Activated T-helper 2 cell treated with anti-CD3 and anti-CD28 coated beads, Interferon-gamma antibody, Interleukin-2, Interleukin-4, amounts not matched to agents 10 μg/mL and 5 μg/mL and 100 μg/mL, durations not matched to agents 14 hours and 24 hours and 36 hours (primary cell): ENCODE results near the gene ADGRB3. TPM values are rescaled to one million over a fixed set of nuclear protein-coding genes. Genes with fewer than 3 reads are reported as not detected.

Source experiments
- DNase-seq: peaks from one replicate; pipeline ENCODE4 v3.0.0; 2021; ENCODE audit warnings: low spot score
- H3K27ac Mint-ChIP-seq: one replicate; pipeline ENCODE4 v1.8.0; 2021; ENCODE audit warnings: mixed read lengths
- H3K27me3 Mint-ChIP-seq: one replicate; pipeline ENCODE4 v1.8.0; 2021; ENCODE audit warnings: low read depth, mixed read lengths
- H3K36me3 Mint-ChIP-seq: one replicate; pipeline ENCODE4 v1.8.0; 2021; ENCODE audit warnings: low read depth, mixed read lengths
- H3K4me1 Mint-ChIP-seq: one replicate; pipeline ENCODE4 v1.8.0; 2021; ENCODE audit warnings: low read depth, mixed read lengths
- H3K4me3 Mint-ChIP-seq: one replicate; pipeline ENCODE4 v1.8.0; 2021; ENCODE audit warnings: low read depth, mild to moderate bottlenecking, moderate library complexity, mixed read lengths
- H3K9me3 Mint-ChIP-seq: one replicate; pipeline ENCODE4 v1.8.0; 2021; ENCODE audit warnings: mixed read lengths
- intact Hi-C: fragments of 100-400 bp; cut with micrococcal nuclease; formaldehyde crosslinking; loops from one replicate; pipeline ENCODE4 v1.15.1; 2023
- total RNA-seq: library from RNA; stranded (reverse); gene quantifications from 2 replicates; pipeline ENCODE4 v1.2.3, GENCODE V29; 2022

ADGRB3 gene
- total RNA-seq, 1 donor from 2014 or later, result 0.14 TPM

DNA sequence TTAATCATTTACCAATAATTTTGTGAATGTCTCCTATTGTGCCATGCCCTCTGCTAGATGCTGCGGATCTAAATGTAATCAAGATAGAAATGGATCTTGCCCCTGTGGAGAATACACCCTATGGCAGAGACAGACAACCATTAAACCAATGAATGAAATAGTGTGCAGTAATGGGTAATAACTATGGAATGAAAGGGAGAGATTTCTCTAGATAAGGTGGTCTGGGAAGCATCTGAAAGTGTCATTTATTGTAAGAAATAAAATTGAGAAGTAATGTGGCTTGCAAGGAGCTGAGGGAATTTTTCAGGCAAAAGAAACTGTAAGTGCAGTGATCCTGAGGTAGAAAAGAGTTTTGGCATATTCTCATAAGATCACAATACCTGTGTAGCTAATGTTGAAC lies 731.7 kb downstream of the ADGRB3 start:
- intact Hi-C loops, result no loop called here
- no peak overlapping the region for H3K27ac Mint-ChIP-seq
- no peaks in the 10 kb centered on the region for H3K36me3 Mint-ChIP-seq
- no peak for DNase-seq
- H3K9me3 Mint-ChIP-seq, result no peaks in the 10 kb centered on the region
- no peaks in the 10 kb centered on the region for H3K27me3 Mint-ChIP-seq
- no peak overlapping the region for H3K4me3 Mint-ChIP-seq
- H3K4me1 Mint-ChIP-seq, result no peaks in the 10 kb centered on the region

DNA sequence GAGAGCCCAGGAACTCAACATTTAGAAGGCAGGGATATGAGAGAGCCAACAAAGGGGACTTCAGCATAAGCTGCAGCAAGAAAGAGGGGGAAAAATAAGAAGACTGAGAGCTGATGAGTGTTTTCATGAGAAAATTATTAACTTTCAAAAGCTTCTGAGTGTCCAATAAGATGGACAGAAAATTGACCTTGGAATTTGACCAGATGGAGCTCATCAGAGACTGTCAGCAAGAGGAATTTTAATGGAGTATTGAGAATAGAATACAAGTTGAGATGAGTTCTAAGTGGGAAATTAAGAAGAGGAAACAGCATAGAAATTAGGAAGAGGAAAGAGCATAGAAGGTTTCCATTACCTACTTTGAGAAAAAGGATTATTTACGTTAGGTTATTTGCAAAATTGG lies 733.5 kb downstream of the ADGRB3 start:
- Mint-ChIP-seq H3K4me1 (no peaks in the 10 kb centered on the region), H3K27me3 (no peaks in the 10 kb centered on the region), H3K4me3 (no peak overlapping the region), H3K27ac (no peak overlapping the region), H3K9me3 (no peaks in the 10 kb centered on the region), H3K36me3 (no peaks in the 10 kb centered on the region)
- no peak for DNase-seq
- intact Hi-C loops, result no loop called here

DNA sequence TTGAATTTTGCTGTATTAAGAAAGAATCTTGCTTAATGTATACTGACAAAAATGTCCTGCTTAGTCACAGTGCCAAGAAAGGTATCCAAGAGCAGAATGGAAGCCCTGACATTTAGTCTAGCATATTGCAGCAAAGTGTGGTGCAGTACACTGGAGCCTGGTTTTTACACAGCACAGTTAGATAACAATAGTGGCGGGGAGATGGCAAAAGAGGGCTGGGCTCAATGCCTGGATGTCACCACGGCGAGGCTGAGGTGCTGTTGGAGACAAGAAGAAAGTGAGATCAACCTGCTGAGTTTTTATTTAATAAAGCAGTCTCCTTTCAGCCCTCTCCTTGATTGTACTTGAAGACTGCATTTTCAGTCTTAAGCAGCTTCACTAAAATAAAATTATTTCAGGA lies 735.7 kb downstream of the ADGRB3 start:
- no peaks in the 10 kb centered on the region for H3K4me1 Mint-ChIP-seq
- no peak overlapping the region for H3K27ac Mint-ChIP-seq
- no peak overlapping the region for H3K4me3 Mint-ChIP-seq
- no peak for DNase-seq
- no peaks in the 10 kb centered on the region for H3K9me3 Mint-ChIP-seq
- H3K36me3 Mint-ChIP-seq, result no peaks in the 10 kb centered on the region
- intact Hi-C loops, result no loop called here
- no peaks in the 10 kb centered on the region for H3K27me3 Mint-ChIP-seq

DNA sequence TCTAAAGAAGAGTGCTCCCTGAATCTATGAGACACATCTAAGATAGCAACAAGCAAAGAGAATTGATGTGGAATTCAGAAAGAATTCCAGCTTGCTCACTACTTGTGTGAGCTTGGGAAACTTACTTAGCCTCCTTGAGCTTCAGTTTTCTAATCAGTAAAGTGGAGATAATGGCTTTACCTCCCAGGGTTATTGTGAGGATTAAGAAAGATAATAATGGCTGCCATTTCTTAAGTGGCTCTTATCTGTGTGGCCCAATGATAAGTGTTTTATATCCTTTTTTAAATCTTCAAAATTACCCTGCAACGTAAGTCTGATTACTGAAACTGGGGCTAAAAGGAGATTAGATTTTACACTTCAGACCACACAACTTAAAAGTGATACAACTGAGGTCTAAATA lies 743.2 kb downstream of the ADGRB3 start:
- Mint-ChIP-seq H3K27ac (no peak overlapping the region), H3K36me3 (no peaks in the 10 kb centered on the region), H3K27me3 (no peaks in the 10 kb centered on the region), H3K4me1 (no peaks in the 10 kb centered on the region), H3K9me3 (no peaks in the 10 kb centered on the region), H3K4me3 (no peak overlapping the region)
- DNase-seq, result no peak
- intact Hi-C loops, result no loop called here

DNA sequence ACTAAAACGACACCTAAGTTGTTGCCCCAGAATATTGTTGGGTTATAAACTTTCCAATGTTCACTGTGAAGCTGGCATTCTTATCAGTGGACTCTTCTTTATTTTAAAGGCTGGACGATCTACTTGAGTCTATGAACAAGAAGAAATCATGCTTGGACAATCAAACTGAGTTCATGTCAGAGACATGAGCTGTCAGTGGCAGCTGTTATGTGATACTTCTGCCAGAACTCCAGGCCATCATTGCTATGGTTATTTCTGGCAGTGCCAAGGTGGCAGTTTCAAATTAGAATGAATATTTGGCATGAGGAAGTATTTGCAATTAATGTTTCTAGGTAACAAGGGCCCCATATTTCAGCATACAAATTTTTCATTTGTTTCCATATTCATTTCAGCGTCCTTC lies 744.4 kb downstream of the ADGRB3 start:
- H3K9me3 Mint-ChIP-seq, result no peaks in the 10 kb centered on the region
- H3K27me3 Mint-ChIP-seq, result no peaks in the 10 kb centered on the region
- no peak for DNase-seq
- intact Hi-C loops, result no loop called here
- H3K4me3 Mint-ChIP-seq, result no peak overlapping the region
- H3K36me3 Mint-ChIP-seq, result no peaks in the 10 kb centered on the region
- no peaks in the 10 kb centered on the region for H3K4me1 Mint-ChIP-seq
- no peak overlapping the region for H3K27ac Mint-ChIP-seq

DNA sequence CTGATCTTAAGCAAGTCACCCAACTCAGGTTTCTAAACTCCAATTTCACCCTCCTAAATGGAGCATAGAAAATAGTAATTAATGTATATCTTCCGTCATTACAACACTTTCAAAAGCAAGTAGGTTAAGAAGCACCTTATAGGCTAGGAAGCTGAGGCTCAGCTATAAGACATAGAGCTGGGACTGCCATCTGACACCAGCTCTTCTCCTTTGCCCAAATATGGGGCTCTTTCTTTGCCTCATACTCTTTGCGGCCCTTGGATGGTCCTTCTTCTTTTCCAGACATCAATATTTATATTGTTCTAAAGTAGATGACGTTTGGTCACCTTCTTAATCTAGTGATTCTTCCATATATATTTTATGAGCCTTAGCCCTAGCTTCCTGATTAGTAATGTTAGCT lies 748.5 kb downstream of the ADGRB3 start:
- no peak overlapping the region for H3K27ac Mint-ChIP-seq
- intact Hi-C loops, result no loop called here
- H3K27me3 Mint-ChIP-seq, result no peaks in the 10 kb centered on the region
- H3K4me1 Mint-ChIP-seq, result no peaks in the 10 kb centered on the region
- no peak for DNase-seq
- no peak overlapping the region for H3K4me3 Mint-ChIP-seq
- H3K36me3 Mint-ChIP-seq, result no peaks in the 10 kb centered on the region
- H3K9me3 Mint-ChIP-seq, result no peaks in the 10 kb centered on the region

DNA sequence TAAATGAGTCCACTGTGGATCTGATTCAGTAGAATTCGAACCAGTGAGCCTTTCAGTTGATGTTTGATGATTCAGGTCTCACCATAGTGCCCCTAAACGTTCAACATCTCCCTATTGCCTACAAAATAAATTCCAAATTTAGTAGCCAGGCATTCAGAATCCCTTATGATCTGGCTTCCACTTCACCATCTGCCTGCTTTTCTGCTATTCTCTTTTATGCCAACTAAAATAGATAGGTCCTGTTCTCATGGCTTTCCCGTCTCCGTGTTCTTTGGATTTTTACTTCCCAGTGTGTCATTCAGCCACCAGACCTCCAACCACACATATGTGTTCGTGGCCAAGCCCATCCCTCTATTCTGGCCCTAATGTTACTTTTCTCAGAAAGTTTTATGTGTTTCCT lies 751.3 kb downstream of the ADGRB3 start:
- DNase-seq, result no peak
- no peak overlapping the region for H3K27ac Mint-ChIP-seq
- H3K27me3 Mint-ChIP-seq, result no peaks in the 10 kb centered on the region
- H3K9me3 Mint-ChIP-seq, result no peaks in the 10 kb centered on the region
- intact Hi-C loops, result no loop called here
- H3K36me3 Mint-ChIP-seq, result no peaks in the 10 kb centered on the region
- H3K4me1 Mint-ChIP-seq, result no peaks in the 10 kb centered on the region
- no peak overlapping the region for H3K4me3 Mint-ChIP-seq

DNA sequence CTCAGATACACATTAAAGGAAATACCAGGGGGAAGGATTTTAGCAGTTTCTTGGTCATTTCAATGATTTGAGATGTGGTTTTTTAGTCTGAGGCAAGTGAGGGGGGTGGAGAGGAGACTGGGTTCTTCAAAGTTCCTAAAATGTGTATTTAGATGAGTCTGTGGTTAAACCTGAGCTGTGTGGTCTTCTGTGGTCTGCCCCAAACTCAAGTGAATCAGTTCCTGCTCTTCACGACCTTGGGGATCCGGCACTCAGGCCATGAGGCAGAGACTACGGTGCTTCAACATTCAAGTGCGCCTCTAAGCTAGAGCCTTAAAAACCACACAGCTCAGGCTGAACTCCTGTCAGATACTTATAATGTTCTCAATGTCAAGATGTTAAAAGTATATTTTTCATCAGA lies 755.0 kb downstream of the ADGRB3 start:
- H3K9me3 Mint-ChIP-seq, result no peaks in the 10 kb centered on the region
- no peak for DNase-seq
- no peak overlapping the region for H3K4me3 Mint-ChIP-seq
- H3K27ac Mint-ChIP-seq, result no peak overlapping the region
- intact Hi-C loops, result no loop called here
- no peaks in the 10 kb centered on the region for H3K4me1 Mint-ChIP-seq
- H3K27me3 Mint-ChIP-seq, result no peaks in the 10 kb centered on the region
- no peaks in the 10 kb centered on the region for H3K36me3 Mint-ChIP-seq

DNA sequence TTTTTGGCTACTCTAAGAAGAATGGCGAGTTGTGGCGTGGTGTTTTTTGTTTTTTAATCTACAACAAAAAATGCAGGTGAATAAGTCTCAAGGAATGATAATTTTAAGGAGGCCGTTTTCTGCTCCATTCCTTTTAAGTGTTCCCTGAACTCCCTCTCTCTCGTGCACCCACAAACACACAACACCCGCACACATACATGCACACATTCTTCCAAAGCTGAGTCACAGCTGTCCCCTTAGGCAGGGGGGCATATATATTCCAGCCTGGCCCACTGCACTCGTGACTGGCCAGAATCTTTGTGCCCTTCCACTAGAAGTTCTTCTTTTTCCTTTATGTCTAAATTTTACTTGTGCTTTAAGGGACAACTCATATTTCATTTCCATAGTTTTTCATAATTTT lies 756.0 kb downstream of the ADGRB3 start:
- Mint-ChIP-seq H3K27me3 (no peaks in the 10 kb centered on the region), H3K27ac (no peak overlapping the region), H3K4me3 (no peak overlapping the region), H3K4me1 (no peaks in the 10 kb centered on the region), H3K36me3 (no peaks in the 10 kb centered on the region), H3K9me3 (no peaks in the 10 kb centered on the region)
- intact Hi-C loops, result no loop called here
- no peak for DNase-seq

DNA sequence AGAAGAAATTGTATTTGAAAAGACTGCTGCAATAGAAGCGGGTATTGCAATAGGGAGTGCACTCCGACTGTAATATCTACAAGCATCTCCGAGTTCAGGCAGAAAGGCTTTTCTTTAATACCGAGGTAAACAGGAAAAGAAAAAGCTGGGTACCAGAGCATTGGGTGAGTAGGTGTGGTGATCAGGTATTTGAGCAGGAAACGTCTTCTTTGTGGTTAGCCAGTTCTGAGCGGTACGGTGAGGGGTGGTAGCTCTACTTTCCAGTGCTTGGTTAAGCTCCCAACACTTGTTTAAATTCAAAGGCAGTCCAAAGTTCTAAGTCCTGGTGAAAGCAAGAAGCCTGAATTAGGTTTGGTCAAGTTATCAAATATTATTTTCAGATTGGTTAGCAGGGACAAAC lies 757.7 kb downstream of the ADGRB3 start:
- no peaks in the 10 kb centered on the region for H3K4me1 Mint-ChIP-seq
- H3K27me3 Mint-ChIP-seq, result no peaks in the 10 kb centered on the region
- no peak overlapping the region for H3K27ac Mint-ChIP-seq
- H3K4me3 Mint-ChIP-seq, result no peak overlapping the region
- no peaks in the 10 kb centered on the region for H3K9me3 Mint-ChIP-seq
- H3K36me3 Mint-ChIP-seq, result no peaks in the 10 kb centered on the region
- intact Hi-C loops, result no loop called here
- DNase-seq, result no peak

DNA sequence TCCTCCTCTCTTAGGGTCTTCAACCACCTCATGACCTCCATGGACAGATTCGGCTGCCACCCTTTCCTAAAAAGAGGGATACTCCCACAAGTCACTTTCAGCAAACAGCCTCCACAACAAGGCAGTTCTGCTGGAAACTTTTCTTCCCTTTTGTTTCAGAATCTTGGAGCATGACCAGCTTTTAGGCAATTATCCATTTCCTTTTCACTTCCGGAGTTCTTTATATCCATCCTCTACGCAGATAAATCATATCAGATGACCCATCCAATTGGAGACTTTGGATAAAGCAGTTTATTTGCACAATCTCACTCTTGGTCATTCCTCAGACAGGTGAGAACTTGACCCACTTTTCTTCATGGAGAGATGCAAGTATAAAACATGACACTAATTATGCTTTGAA lies 763.2 kb downstream of the ADGRB3 start:
- no peak overlapping the region for H3K4me3 Mint-ChIP-seq
- H3K4me1 Mint-ChIP-seq, result no peaks in the 10 kb centered on the region
- H3K36me3 Mint-ChIP-seq, result no peaks in the 10 kb centered on the region
- intact Hi-C loops, result no loop called here
- DNase-seq, result no peak
- no peaks in the 10 kb centered on the region for H3K27me3 Mint-ChIP-seq
- no peaks in the 10 kb centered on the region for H3K9me3 Mint-ChIP-seq
- no peak overlapping the region for H3K27ac Mint-ChIP-seq

DNA sequence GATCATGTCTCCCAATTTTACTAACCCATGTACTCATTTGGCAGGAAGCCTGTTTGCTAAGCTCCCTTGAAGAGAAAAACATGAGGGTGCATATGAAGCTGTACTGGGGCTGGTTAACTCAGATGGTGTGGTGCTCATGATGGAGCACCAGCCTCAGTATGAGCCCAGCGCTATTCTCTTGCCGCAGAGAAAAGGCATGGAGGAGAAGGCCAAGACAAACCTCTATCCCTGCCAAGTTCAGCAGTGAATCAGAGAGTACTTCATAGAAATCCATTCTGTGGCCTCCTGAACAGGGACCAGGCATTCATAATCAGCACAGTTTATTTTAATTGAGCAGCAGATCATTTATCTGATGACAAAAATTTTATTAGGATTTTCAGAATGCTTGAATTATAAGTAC lies 763.6 kb downstream of the ADGRB3 start:
- intact Hi-C loops, result no loop called here
- no peaks in the 10 kb centered on the region for H3K27me3 Mint-ChIP-seq
- no peaks in the 10 kb centered on the region for H3K9me3 Mint-ChIP-seq
- no peaks in the 10 kb centered on the region for H3K4me1 Mint-ChIP-seq
- H3K27ac Mint-ChIP-seq, result no peak overlapping the region
- H3K4me3 Mint-ChIP-seq, result no peak overlapping the region
- no peaks in the 10 kb centered on the region for H3K36me3 Mint-ChIP-seq
- DNase-seq, result no peak

DNA sequence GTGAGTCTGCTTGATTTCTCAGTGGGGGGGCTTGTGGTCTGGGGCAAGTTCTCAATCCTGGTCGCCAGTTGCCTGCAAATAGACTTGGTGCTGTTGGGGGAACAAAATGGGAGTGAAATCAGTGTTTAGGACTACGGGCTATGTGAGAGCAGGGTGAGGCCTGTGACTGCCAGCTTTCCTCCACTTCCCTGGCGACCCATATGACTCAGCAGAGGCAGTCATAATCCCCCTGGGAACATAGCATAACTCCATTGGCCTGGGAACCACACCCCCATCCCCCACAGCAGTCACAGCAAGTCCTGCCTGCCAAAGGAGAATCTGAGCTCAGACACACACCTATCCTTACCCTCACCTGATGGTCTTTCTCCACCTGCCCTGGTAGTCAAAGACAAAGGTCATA lies 773.8 kb downstream of the ADGRB3 start:
- Mint-ChIP-seq H3K4me3 (no peak overlapping the region), H3K9me3 (peaks cover 21% of the 10 kb centered on the region), H3K4me1 (no peaks in the 10 kb centered on the region), H3K27ac (no peak overlapping the region), H3K36me3 (no peaks in the 10 kb centered on the region), H3K27me3 (no peaks in the 10 kb centered on the region)
- no peak for DNase-seq
- intact Hi-C loops, result no loop called here

DNA sequence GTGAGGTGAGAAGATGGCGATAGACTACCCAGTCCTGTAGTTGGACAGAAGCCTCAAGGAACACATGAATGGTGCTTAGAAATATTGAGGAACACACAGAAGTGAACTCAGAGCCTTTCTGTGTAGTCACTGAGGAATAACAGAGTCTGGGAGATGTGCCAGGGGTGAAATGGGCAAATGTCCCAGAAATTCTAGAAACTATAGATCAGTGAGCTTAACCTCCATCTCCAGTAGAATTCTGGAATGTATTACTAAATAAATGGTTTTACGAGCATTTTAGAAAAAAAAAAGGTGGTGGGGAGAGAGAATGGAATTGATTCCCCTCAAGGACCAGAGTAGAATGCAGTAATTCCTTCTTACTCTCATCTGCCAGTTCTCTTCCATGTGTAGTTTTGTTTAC lies 781.7 kb downstream of the ADGRB3 start:
- no peak overlapping the region for H3K4me3 Mint-ChIP-seq
- DNase-seq, result no peak
- intact Hi-C loops, result no loop called here
- H3K27me3 Mint-ChIP-seq, result no peaks in the 10 kb centered on the region
- no peaks in the 10 kb centered on the region for H3K36me3 Mint-ChIP-seq
- H3K27ac Mint-ChIP-seq, result no peak overlapping the region
- no peaks in the 10 kb centered on the region for H3K4me1 Mint-ChIP-seq
- H3K9me3 Mint-ChIP-seq, result peaks cover under 1% of the 10 kb centered on the region
